Natural killer cell (primary cell): ENCODE measurements around the gene BOD1L1. TPM values are rescaled to one million over a fixed set of nuclear protein-coding genes. Genes with fewer than 3 reads are reported as not detected.

Experiments used
- ATAC-seq, 3 donors: fragments of 150-1000 bp in 2 of 3; fragments of 200-7000 bp in 1 of 3; cut with Tn5 transposase; 1 replicate in 1 of 3; 2 replicates in 2 of 3; pipeline ENCODE4 v1.10.0; 2021; ENCODE audit warnings: mild to moderate bottlenecking in 2 of 3, moderate library complexity in 2 of 3
- DNase-seq, 2 donors: peaks; one replicate each; pipeline versions ENCODE4 v3.0.0 to v3.0.0-alpha.2; 2013 to 2021; ENCODE audit warnings: mixed read lengths in 1 of 2
- H3K27ac ChIP-seq: one replicate; pipeline ENCODE4 v1.5.1; 2013; ENCODE audit warnings: mild to moderate bottlenecking, low read length
- H3K27me3 ChIP-seq: one replicate; pipeline ENCODE4 v1.6.1; 2013; ENCODE audit warnings: low read length; ENCODE audit not compliant: control insufficient read depth, insufficient read depth
- H3K36me3 ChIP-seq: one replicate; pipeline ENCODE4 v1.6.1; 2013; ENCODE audit warnings: low read length; ENCODE audit not compliant: control insufficient read depth, insufficient read depth
- H3K4me1 ChIP-seq: one replicate; pipeline ENCODE4 v1.6.1; 2013; ENCODE audit warnings: low read length; ENCODE audit not compliant: control insufficient read depth, insufficient read depth
- H3K4me3 ChIP-seq: one replicate; pipeline ENCODE4 v1.5.1; 2013; ENCODE audit warnings: low read length
- H3K9me3 ChIP-seq: one replicate; pipeline ENCODE4 v1.6.1; 2013; ENCODE audit warnings: low read length; ENCODE audit not compliant: control insufficient read depth, insufficient read depth
- H3K27ac Mint-ChIP-seq, 2 donors: one replicate each; pipeline ENCODE4 v1.8.0; 2022; ENCODE audit warnings: mild to moderate bottlenecking in 2 of 2, mixed read lengths in 2 of 2, moderate library complexity in 1 of 2
- H3K27me3 Mint-ChIP-seq, 2 donors: one replicate each; pipeline ENCODE4 v1.8.0; 2022; ENCODE audit warnings: low read depth in 2 of 2, mixed read lengths in 2 of 2
- H3K36me3 Mint-ChIP-seq: one replicate; pipeline ENCODE4 v1.8.0; 2022; ENCODE audit warnings: mixed read lengths
- H3K4me1 Mint-ChIP-seq, 2 donors: one replicate each; pipeline ENCODE4 v1.8.0; 2022; ENCODE audit warnings: mixed read lengths in 2 of 2
- H3K4me3 Mint-ChIP-seq: one replicate; pipeline ENCODE4 v1.8.0; 2022; ENCODE audit warnings: mild to moderate bottlenecking, moderate library complexity, mixed read lengths
- H3K9me3 Mint-ChIP-seq, 2 donors: one replicate each; pipeline ENCODE4 v1.8.0; 2022; ENCODE audit warnings: mixed read lengths in 2 of 2
- CTCF ChIP-seq: fragments of 200-600 bp; IDR thresholded peaks from one replicate; pipeline ENCODE4 v1.8.0; 2022; ENCODE audit warnings: antibody characterized with exemption
- WGBS: methylation state at CpG from one replicate; pipeline ENCODE4 v1.1.7; 2013; ENCODE audit warnings: missing lambda C conversion rate; ENCODE audit not compliant: insufficient coverage; 5-methylcytosine and 5-hydroxymethylcytosine counted together
- intact Hi-C: fragments of 100-400 bp; cut with micrococcal nuclease; formaldehyde crosslinking; loops from one replicate; pipeline ENCODE4 v1.14.2; 2022
- total RNA-seq, 4 donors: library from RNA; stranded (reverse); fragments of 120-200 nt in 1 of 4; gene quantifications; one replicate each; pipeline versions ENCODE4 v1.2.3 to v1.2.4, GENCODE V29; 2013 to 2022

The BOD1L1 gene
- total RNA-seq, 3 donors from 2014 or later (not counting 1 experiment from before 2014, with no cell fraction given): 62.2 to 69.1 (median 67.7) TPM

GRCh38 chr4:13633671-13634070 lies 6.1 kb upstream of the BOD1L1 start:
- Histone ChIP-seq H3K27me3 (peaks cover 3% of the 10 kb centered on the region), H3K4me1 (no peaks in the 10 kb centered on the region), H3K27ac (no peak overlapping the region), H3K9me3 (no peaks in the 10 kb centered on the region), H3K36me3 (no peaks in the 10 kb centered on the region), H3K4me3 (no peak overlapping the region)
- Mint-ChIP-seq H3K27ac (no peak overlapping the region), H3K9me3 (no peaks in the 10 kb centered on the region), H3K27me3 (peaks cover 20 to 42% of the 10 kb centered on the region in 2 donors), H3K4me3 (no peak overlapping the region), H3K36me3 (no peaks in the 10 kb centered on the region), H3K4me1 (no peaks in the 10 kb centered on the region)
- WGBS: 97% methylated on average over 1 of the region's 1 CpG
- DNase-seq (no peak), ATAC-seq (no peak)
- intact Hi-C loops: no loop called here
- no peak for TF ChIP-seq CTCF

- Mint-ChIP-seq H3K27me3 (peaks cover 0 to 2% of the 10 kb centered on the region in 2 donors), H3K9me3 (no peaks in the 10 kb centered on the region), H3K4me1 (peaks cover 51 to 53% of the 10 kb centered on the region in 2 donors), H3K27ac (peak overlapping the region; percentile 97), H3K36me3 (no peaks in the 10 kb centered on the region), H3K4me3 (peak overlapping the region; percentile 98)
- under 1% methylated on average over 45 of the region's 45 CpGs for WGBS
- peaks cover 19% of the 10 kb centered on the region for H3K4me1 ChIP-seq
- H3K36me3 ChIP-seq: no peaks in the 10 kb centered on the region
- DNase-seq: peak in 1 of 2 donors; percentile 52
- intact Hi-C loops: loop anchor here (2.0 to 10.0 kb wide), 2 partner anchors 142 to 1376 kb away; partner anchors contain the start of genes CPEB2 and RAB28
- H3K4me3 ChIP-seq: peak overlapping the region; percentile 74
- no peaks in the 10 kb centered on the region for H3K27me3 ChIP-seq
- peak overlapping the region; percentile 78 for H3K27ac ChIP-seq
- no peaks in the 10 kb centered on the region for H3K9me3 ChIP-seq
- ATAC-seq: peak in 2 of 3 donors; percentile 50 to 53
- TF ChIP-seq CTCF: no peak
These were observed 333 bp downstream of the BOD1L1 start for GRCh38 chr4:13627178-13627605.

GRCh38 chr4:13626492-13627177 lies 890 bp downstream of the BOD1L1 start:
- 2% methylated on average over 9 of the region's 9 CpGs for WGBS
- Mint-ChIP-seq H3K4me1 (peaks cover 54 to 59% of the 10 kb centered on the region in 2 donors), H3K27ac (peak overlapping the region; percentile 97), H3K9me3 (no peaks in the 10 kb centered on the region), H3K4me3 (peak overlapping the region; percentile 83), H3K36me3 (no peaks in the 10 kb centered on the region), H3K27me3 (no peaks in the 10 kb centered on the region)
- Histone ChIP-seq H3K4me1 (peaks cover 19% of the 10 kb centered on the region), H3K36me3 (no peaks in the 10 kb centered on the region), H3K4me3 (peak overlapping the region; percentile 69), H3K9me3 (no peaks in the 10 kb centered on the region), H3K27ac (peak overlapping the region; percentile 45), H3K27me3 (no peaks in the 10 kb centered on the region)
- intact Hi-C loops: loop anchor here (2.0 to 10.0 kb wide), 2 partner anchors 142 to 1376 kb away; partner anchors contain the start of genes CPEB2 and RAB28
- ATAC-seq (no peak), DNase-seq (peak in 1 of 2 donors; percentile 16)
- TF ChIP-seq CTCF: no peak
